DOHH2 (cell line): ENCODE results near the gene ADORA3.
A peak's percentile ranks its signal among the peaks of the same experiment; 100 is the strongest.

Experiments
- H3F3A ChIP-seq: fragments of 200-600 bp; sonication (generic), shearing (Covaris generic); 2 replicates; pipeline ENCODE4 v1.6.0; 2016; ENCODE audit warnings: antibody characterized with exemption, mild to moderate bottlenecking; ENCODE audit not compliant: control insufficient read depth, insufficient read depth
- H3K27ac ChIP-seq: fragments of 200-600 bp; sonication (generic); 2 replicates; pipeline ENCODE4 v1.5.1; 2014; ENCODE audit warnings: low read depth, mild to moderate bottlenecking, low read length, moderate library complexity
- H3K27me3 ChIP-seq: fragments of 200-600 bp; sonication (generic); 2 replicates; pipeline ENCODE4 v1.6.1; 2014; ENCODE audit warnings: mild to moderate bottlenecking, low read length, mixed read lengths; ENCODE audit not compliant: control insufficient read depth
- H3K36me3 ChIP-seq: fragments of 200-600 bp; sonication (generic); 2 replicates; pipeline ENCODE4 v1.6.1; 2014; ENCODE audit warnings: mild to moderate bottlenecking, low read length, moderate library complexity, mixed read lengths; ENCODE audit not compliant: control insufficient read depth
- H3K4me1 ChIP-seq: fragments of 200-600 bp; sonication (generic); 2 replicates; pipeline ENCODE4 v1.6.1; 2014; ENCODE audit warnings: mild to moderate bottlenecking, low read length, mixed read lengths; ENCODE audit not compliant: control insufficient read depth
- H3K4me2 ChIP-seq: fragments of 200-600 bp; sonication (generic); 2 replicates; pipeline ENCODE4 v1.6.0; 2014; ENCODE audit warnings: mild to moderate bottlenecking, low read length, moderate library complexity
- H3K4me3 ChIP-seq: fragments of 200-600 bp; sonication (generic); 2 replicates; pipeline ENCODE4 v1.5.1; 2014; ENCODE audit warnings: mild to moderate bottlenecking, low read length, mixed read lengths
- H3K79me2 ChIP-seq: fragments of 200-600 bp; sonication (generic); 2 replicates; pipeline ENCODE4 v1.6.1; 2014; ENCODE audit warnings: mild to moderate bottlenecking, low read length, mixed read lengths; ENCODE audit not compliant: control insufficient read depth
- H3K9me2 ChIP-seq: fragments of 200-600 bp; sonication (generic); replicated peaks from 2 replicates; pipeline ENCODE4 v1.6.1; 2014; ENCODE audit warnings: mild to moderate bottlenecking, low read length, mixed read lengths; ENCODE audit not compliant: control insufficient read depth
- H3K9me3 ChIP-seq: fragments of 200-600 bp; sonication (generic); 2 replicates; pipeline ENCODE4 v1.6.1; 2014; ENCODE audit warnings: antibody characterized with exemption, low read length, mixed read lengths; ENCODE audit not compliant: control insufficient read depth, insufficient read depth
- H4K20me1 ChIP-seq: fragments of 200-600 bp; sonication (generic); 2 replicates; pipeline ENCODE4 v1.6.0; 2014; ENCODE audit warnings: low read depth, mild to moderate bottlenecking, antibody characterized with exemption, low read length, moderate library complexity; ENCODE audit not compliant: control insufficient read depth, insufficient read depth
- CTCF ChIP-seq: fragments of 200-600 bp; sonication (generic); IDR thresholded peaks from one replicate; pipeline ENCODE4 v1.5.1; 2014; ENCODE audit warnings: antibody characterized with exemption, mild to moderate bottlenecking, low read depth, low read length; ENCODE audit not compliant: poor library complexity, severe bottlenecking
- EZH2phosphoT487 ChIP-seq: fragments of 200-600 bp; sonication (generic); IDR thresholded peaks from 2 replicates; pipeline ENCODE4 v1.6.1; 2017; ENCODE audit warnings: borderline replicate concordance, mild to moderate bottlenecking, antibody characterized with exemption, low read length, moderate library complexity, mixed read lengths

ADORA3 gene

GRCh38 chr1:111483876-111484275 lies 19.6 kb downstream of the ADORA3 start:
- no peak for TF ChIP-seq EZH2phosphoT487
- TF ChIP-seq CTCF, result no peak
- H4K20me1 ChIP-seq, result no peaks in the 10 kb centered on the region
- no peaks in the 10 kb centered on the region for H3K36me3 ChIP-seq
- H3K79me2 ChIP-seq, result no peaks in the 10 kb centered on the region
- H3K4me3 ChIP-seq, result no peak overlapping the region
- no peaks in the 10 kb centered on the region for H3K27me3 ChIP-seq
- peaks cover 3% of the 10 kb centered on the region; the same call in 1 of the 2 replicates for H3K4me1 ChIP-seq
- H3K4me2 ChIP-seq, result no peak overlapping the region
- no peaks in the 10 kb centered on the region for H3K9me2 ChIP-seq
- H3K9me3 ChIP-seq, result no peaks in the 10 kb centered on the region
- no peak overlapping the region for H3K27ac ChIP-seq
- no peaks in the 10 kb centered on the region for H3F3A ChIP-seq

GRCh38 chr1:111483166-111483565 lies 20.3 kb downstream of the ADORA3 start:
- Histone ChIP-seq H3K4me1 (peaks cover 3% of the 10 kb centered on the region; the same call in 1 of the 2 replicates), H3K4me3 (no peak overlapping the region), H3K36me3 (no peaks in the 10 kb centered on the region), H4K20me1 (no peaks in the 10 kb centered on the region), H3K4me2 (no peak overlapping the region), H3K9me2 (no peaks in the 10 kb centered on the region), H3K79me2 (no peaks in the 10 kb centered on the region), H3K9me3 (no peaks in the 10 kb centered on the region), H3K27ac (no peak overlapping the region), H3K27me3 (no peaks in the 10 kb centered on the region), H3F3A (no peaks in the 10 kb centered on the region)
- no peak for TF ChIP-seq CTCF
- TF ChIP-seq EZH2phosphoT487, result no peak

- Histone ChIP-seq H3K9me3 (no peaks in the 10 kb centered on the region), H3F3A (no peaks in the 10 kb centered on the region), H3K9me2 (no peaks in the 10 kb centered on the region), H3K36me3 (peaks cover 4% of the 10 kb centered on the region; the same call in 1 of the 2 replicates), H3K4me2 (no peak overlapping the region), H4K20me1 (no peaks in the 10 kb centered on the region), H3K4me1 (peaks cover 16% of the 10 kb centered on the region), H3K27me3 (no peaks in the 10 kb centered on the region), H3K79me2 (no peaks in the 10 kb centered on the region), H3K4me3 (no peak overlapping the region), H3K27ac (no peak overlapping the region)
- TF ChIP-seq EZH2phosphoT487 (no peak), CTCF (peak; percentile 67)
Measured at GRCh38 chr1:111481387-111482221, 21.8 kb downstream of the ADORA3 start.
